Type B pancreatic cell (in vitro differentiated cells): ENCODE results near the gene REXO5. TPM values are rescaled to one million over a fixed set of nuclear protein-coding genes. Genes with fewer than 3 reads are reported as not detected.

Source experiments
- DNase-seq: peaks from one replicate; pipeline ENCODE4 v3.0.0; 2021; ENCODE audit warnings: mixed read lengths; ENCODE audit not compliant: unreplicated experiment; ENCODE audit errors: extremely low spot score
- H3K27ac Mint-ChIP-seq: 2 replicates; pipeline ENCODE4 v1.8.0; 2021; ENCODE audit warnings: mild to moderate bottlenecking, mixed read lengths
- H3K27me3 Mint-ChIP-seq: 2 replicates; pipeline ENCODE4 v1.8.0; 2021; ENCODE audit warnings: mixed read lengths
- H3K36me3 Mint-ChIP-seq: 2 replicates; pipeline ENCODE4 v1.8.0; 2021; ENCODE audit warnings: mixed read lengths
- H3K4me1 Mint-ChIP-seq: one replicate; pipeline ENCODE4 v1.8.0; 2021; ENCODE audit warnings: mixed read lengths; ENCODE audit not compliant: unreplicated experiment
- H3K4me3 Mint-ChIP-seq: 2 replicates; pipeline ENCODE4 v1.8.0; 2021; ENCODE audit warnings: mild to moderate bottlenecking, mixed read lengths
- H3K9me3 Mint-ChIP-seq: 2 replicates; pipeline ENCODE4 v1.8.0; 2021; ENCODE audit warnings: mixed read lengths
- CTCF ChIP-seq: fragments of 200-600 bp; sonication (generic); conservative IDR thresholded peaks from 2 replicates; pipeline ENCODE4 v1.5.0; 2021; ENCODE audit warnings: antibody characterized with exemption, mild to moderate bottlenecking
- total RNA-seq: library from RNA; stranded (reverse); gene quantifications from 2 replicates; pipeline ENCODE4 v1.2.1, GENCODE V29; 2021; ENCODE audit warnings: low replicate concordance

The REXO5 gene
- total RNA-seq, 1 donor from 2014 or later, result 8.2 TPM

GRCh38 chr16:20851601-20852000 lies 45.3 kb downstream of the REXO5 start:
- Mint-ChIP-seq H3K9me3 (no peaks in the 10 kb centered on the region), H3K36me3 (peaks cover 12% of the 10 kb centered on the region), H3K4me1 (peaks cover 5% of the 10 kb centered on the region), H3K27me3 (no peaks in the 10 kb centered on the region), H3K4me3 (no peak overlapping the region), H3K27ac (peak overlapping the region; percentile 75)
- no peak for DNase-seq
- no peak for TF ChIP-seq CTCF

- Mint-ChIP-seq H3K9me3 (no peaks in the 10 kb centered on the region), H3K4me1 (peaks cover 5% of the 10 kb centered on the region), H3K4me3 (no peak overlapping the region), H3K27me3 (no peaks in the 10 kb centered on the region), H3K27ac (no peak overlapping the region), H3K36me3 (peaks cover 13% of the 10 kb centered on the region)
- TF ChIP-seq CTCF, result no peak
- no peak for DNase-seq
Measured at GRCh38 chr16:20853143-20853542, 46.8 kb downstream of the REXO5 start.

- Mint-ChIP-seq H3K4me3 (no peak overlapping the region), H3K4me1 (peaks cover 5% of the 10 kb centered on the region), H3K27me3 (no peaks in the 10 kb centered on the region), H3K27ac (no peak overlapping the region), H3K9me3 (no peaks in the 10 kb centered on the region), H3K36me3 (peaks cover 13% of the 10 kb centered on the region)
- DNase-seq, result no peak
- no peak for TF ChIP-seq CTCF
Measured at GRCh38 chr16:20853981-20854620, 47.8 kb downstream of the REXO5 start.

- peaks cover 5% of the 10 kb centered on the region for H3K4me1 Mint-ChIP-seq
- H3K36me3 Mint-ChIP-seq, result peaks cover 19% of the 10 kb centered on the region
Measured at GRCh38 chr16:20854963-20855362, 48.6 kb downstream of the REXO5 start.

GRCh38 chr16:20857281-20857680 lies 51.0 kb downstream of the REXO5 start:
- no peak for TF ChIP-seq CTCF
- Mint-ChIP-seq H3K27me3 (no peaks in the 10 kb centered on the region), H3K4me1 (no peaks in the 10 kb centered on the region), H3K9me3 (no peaks in the 10 kb centered on the region), H3K27ac (no peak overlapping the region), H3K4me3 (no peak overlapping the region), H3K36me3 (peaks cover 25% of the 10 kb centered on the region)
- no peak for DNase-seq

More at GRCh38 chr16:20854963-20855362, 48.6 kb downstream of the REXO5 start:
- Mint-ChIP-seq H3K4me3 (no peak overlapping the region), H3K27ac (no peak overlapping the region), H3K27me3 (no peaks in the 10 kb centered on the region), H3K9me3 (no peaks in the 10 kb centered on the region)
- DNase-seq, result no peak
- no peak for TF ChIP-seq CTCF

- no peak overlapping the region for H3K4me3 Mint-ChIP-seq
- no peak for TF ChIP-seq CTCF
- no peak overlapping the region for H3K27ac Mint-ChIP-seq
- H3K4me1 Mint-ChIP-seq, result no peaks in the 10 kb centered on the region
- DNase-seq, result no peak
- peaks cover 6% of the 10 kb centered on the region for H3K9me3 Mint-ChIP-seq
- peaks cover 34% of the 10 kb centered on the region for H3K36me3 Mint-ChIP-seq
- H3K27me3 Mint-ChIP-seq, result no peaks in the 10 kb centered on the region
Measured at GRCh38 chr16:20859229-20859628, 52.9 kb downstream of the REXO5 start.
